Ovary (tissue), 9 donors: Measurements from ENCODE around the gene PIM2. TPM values are rescaled to one million over a fixed set of nuclear protein-coding genes. Genes with fewer than 3 reads are reported as not detected.

ENCODE experiments used
- DNase-seq, 5 donors: peaks; one replicate each; pipeline ENCODE4 v3.0.0-alpha.2; 2019 to 2020
- H3K27ac ChIP-seq, 2 donors: fragments of 200-600 bp; one replicate each; pipeline versions ENCODE4 v1.5.1 to v1.8.0; 2019 to 2022
- H3K27me3 ChIP-seq: fragments of 200-600 bp; one replicate; pipeline ENCODE4 v1.8.0; 2022
- H3K36me3 ChIP-seq: fragments of 200-600 bp; sonication (generic); one replicate; pipeline ENCODE4 v1.5.1; 2019
- H3K4me1 ChIP-seq: one replicate; pipeline ENCODE4 v1.8.1; 2013; ENCODE audit warnings: mild to moderate bottlenecking, moderate library complexity; ENCODE audit not compliant: insufficient read depth
- H3K4me3 ChIP-seq: fragments of 200-600 bp; sonication (generic); one replicate; pipeline ENCODE4 v1.5.1; 2017
- H3K9me3 ChIP-seq, 2 donors: fragments of 200-600 bp in 1 of 2; sonication (generic) in 1 of 2; one replicate each; pipeline versions ENCODE4 v1.5.1 to v1.8.1; 2013 to 2019; ENCODE audit warnings: mild to moderate bottlenecking in 1 of 2, moderate library complexity in 1 of 2
- CTCF ChIP-seq, 3 donors: fragments of 450-650 bp in 2 of 3; fragments of 200-600 bp in 1 of 3; IDR thresholded peaks; one replicate each; pipeline versions ENCODE4 v1.5.1 to v1.8.0; 2016 to 2022; ENCODE audit warnings: antibody characterized with exemption in 3 of 3, mild to moderate bottlenecking in 1 of 3
- EP300 ChIP-seq: sonication (generic); formaldehyde crosslinking; IDR thresholded peaks from one replicate; pipeline ENCODE4 v1.6.1; 2017; ENCODE audit warnings: antibody characterized with exemption
- POLR2A ChIP-seq: fragments of 450-650 bp; IDR thresholded peaks from one replicate; pipeline ENCODE4 v1.6.1; 2017; ENCODE audit warnings: antibody characterized with exemption, mild to moderate bottlenecking, moderate library complexity
- WGBS, 3 donors: extraction: QIAGEN DNeasy Blood & Tissue Kit in 1 of 3; methylation state at CpG; one replicate each; pipeline versions ENCODE4 v1.1.5 to v1.1.7; 2013 to 2017; 5-methylcytosine and 5-hydroxymethylcytosine counted together
- intact Hi-C, 4 donors: fragments of 100-400 bp; cut with DNase I; formaldehyde crosslinking; loops; one replicate each; pipeline versions ENCODE4 v1.11.0 to v1.15.1; 2022 to 2023
- polyA plus RNA-seq, 2 donors: library from polyadenylated mRNA; stranded (reverse); fragments of 200-250 nt in 1 of 2; fragments of 350-450 nt in 1 of 2; fragmentation: Illumina TruSeq in 1 of 2; extraction: RNeasy Lipid Tissue Mini Kit (QIAGEN cat#74804) in 1 of 2; gene quantifications; one replicate each; pipeline ENCODE4 v1.2.3, GENCODE V29; 2013 to 2014
- total RNA-seq, 7 donors: library from RNA; depleted of rRNA in 2 of 7; stranded (reverse); fragments of >200 nt in 2 of 7; fragmentation: NEBNext Ultra II Directional in 3 of 7; extraction: Animal tissue kit (Norgen Biotek cat#: 25700) in 3 of 7; gene quantifications; one replicate each; pipeline versions ENCODE4 v1.1.0 to v1.2.4, GENCODE V29; 2016 to 2023
- donor health status: DM: no; HTN: no; CAD: no; lungs with moderate emphysema.
- donor health status: DM: no; HTN: no; CAD: no.
- donor health status: Bipolar disorder and iron deficiency.
- donor health status: DM: yes; HTN: yes; CAD: no.
- donor health status: DM: no; HTN: no; CAD: no.
- donor health status: DM: yes; HTN: yes; CAD: no.

The PIM2 gene
- total and polyA plus RNA-seq, 9 donors: 6.3 to 22.9 (median 8.9) TPM

- no peak for DNase-seq
- Histone ChIP-seq H3K4me3 (no peak overlapping the region), H3K9me3 (no peaks in the 10 kb centered on the region), H3K27me3 (no peaks in the 10 kb centered on the region), H3K36me3 (no peaks in the 10 kb centered on the region), H3K27ac (no peak overlapping the region), H3K4me1 (no peaks in the 10 kb centered on the region)
- WGBS, 3 donors: 85 to 88% (median 86%) methylated on average over 2 of the region's 2 CpGs
- intact Hi-C loops: no loop called here
- TF ChIP-seq EP300 (no peak), POLR2A (no peak), CTCF (IDR thresholded peaks at IDR 0.05) (no peak)
Observed at GRCh38 chrX:48933757-48934156, 14.9 kb upstream of the PIM2 start.

DNA sequence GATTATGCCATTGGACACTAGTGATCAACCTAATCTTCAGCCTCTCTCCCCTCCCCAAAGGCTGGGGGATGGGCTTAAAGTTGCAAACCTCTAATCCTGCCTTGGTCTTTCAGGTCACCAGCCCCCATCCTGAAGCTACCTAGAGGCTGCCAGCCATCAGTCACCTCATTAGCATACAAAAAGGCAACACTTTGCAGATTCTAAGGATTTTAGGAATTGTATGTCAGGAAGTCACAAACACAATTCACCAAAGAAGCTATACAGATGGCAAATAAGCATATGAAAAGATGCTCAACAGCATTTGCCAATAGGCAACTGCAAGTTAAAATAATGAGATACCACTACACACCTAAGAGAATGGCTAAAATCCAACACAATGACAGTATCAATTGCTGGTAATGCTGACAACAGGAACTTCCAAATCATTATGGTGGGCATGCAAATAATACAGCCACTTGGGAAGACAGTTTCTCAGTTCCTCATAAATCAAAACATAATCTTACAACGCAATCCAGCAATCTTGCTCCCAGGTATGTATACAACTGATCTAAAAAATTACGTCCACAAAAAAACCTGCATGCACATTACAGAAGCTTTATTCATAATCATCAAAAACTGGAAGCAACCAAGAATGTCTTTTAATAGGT, 9.0 kb upstream of the PIM2 start:
- intact Hi-C loops: no loop called here
- 66 to 72% (median 71%) methylated on average over 2 of the region's 2 CpGs for WGBS, 3 donors
- H3K27ac ChIP-seq: no peak overlapping the region
- no peaks in the 10 kb centered on the region for H3K36me3 ChIP-seq
- H3K27me3 ChIP-seq: no peaks in the 10 kb centered on the region
- no peak for DNase-seq
- TF ChIP-seq CTCF (IDR thresholded peaks at IDR 0.05) (no peak), EP300 (no peak), POLR2A (no peak)
- no peaks in the 10 kb centered on the region for H3K9me3 ChIP-seq
- no peaks in the 10 kb centered on the region for H3K4me1 ChIP-seq
- H3K4me3 ChIP-seq: no peak overlapping the region

DNA sequence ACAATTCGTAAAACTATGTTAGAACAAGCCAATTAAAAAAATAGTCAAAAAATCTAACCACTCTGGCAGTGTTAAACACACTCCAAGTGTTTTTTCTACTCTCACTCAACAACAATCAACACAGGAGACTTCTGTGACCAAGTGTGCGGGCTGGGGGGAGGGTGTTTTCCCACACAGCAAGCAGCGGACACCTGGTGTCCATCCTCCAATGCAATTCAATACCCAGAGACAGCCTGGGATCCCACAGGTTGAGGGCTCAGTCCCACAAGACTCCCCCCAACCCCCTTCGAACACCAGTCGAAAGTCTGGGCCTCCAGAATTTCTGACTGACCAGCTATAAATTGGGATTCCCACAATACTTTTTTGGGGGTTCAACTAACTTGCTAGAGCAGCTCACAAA, 8.3 kb upstream of the PIM2 start:
- Histone ChIP-seq H3K36me3 (no peaks in the 10 kb centered on the region), H3K4me1 (no peaks in the 10 kb centered on the region), H3K27me3 (no peaks in the 10 kb centered on the region), H3K9me3 (no peaks in the 10 kb centered on the region), H3K4me3 (no peak overlapping the region), H3K27ac (no peak overlapping the region)
- no peak for DNase-seq
- 45 to 54% (median 51%) methylated on average over 5 of the region's 5 CpGs for WGBS, 3 donors
- TF ChIP-seq POLR2A (no peak), CTCF (IDR thresholded peaks at IDR 0.05) (no peak), EP300 (no peak)
- intact Hi-C loops: no loop called here

GRCh38 chrX:48924270-48924669, 5.4 kb upstream of the PIM2 start:
- Histone ChIP-seq H3K27me3 (no peaks in the 10 kb centered on the region), H3K27ac (no peak overlapping the region), H3K4me1 (no peaks in the 10 kb centered on the region), H3K9me3 (no peaks in the 10 kb centered on the region), H3K36me3 (no peaks in the 10 kb centered on the region), H3K4me3 (no peak overlapping the region)
- 85 to 91% (median 88%) methylated on average over 5 of the region's 5 CpGs for WGBS, 3 donors
- TF ChIP-seq CTCF (IDR thresholded peaks at IDR 0.05): no peak
- no peak for TF ChIP-seq POLR2A
- no peak for TF ChIP-seq EP300
- DNase-seq: no peak
- intact Hi-C loops: no loop called here
